ENCODE data around the gene PEAK1.
"Not testable (repeated sequence)": the region's sequence is repeated elsewhere in the genome, so short reads cannot be mapped to it uniquely, and the experiment has no call there.

Gene PEAK1

GRCh38 chr15:77420610-77421369, 886 bp upstream of the PEAK1 start, which contains the start of gene HMG20A:
TSS of gene HMG20A (plus strand) at chr15:77420888. CDS start at chr15:77458408, 37,520 bp downstream.
- DNase-seq (ENCODE audit: low read depth, low spot score), result no peak

GRCh38 chr15:77418966-77419835, 703 bp downstream of the PEAK1 start:
- no peak for DNase-seq (ENCODE audit: low read depth, low spot score)

- DNase-seq (ENCODE audit: low read depth, low spot score), result no peak
These were observed 1.4 kb downstream of the PEAK1 start for GRCh38 chr15:77418391-77418965.

GRCh38 chr15:77417602-77418001, 2.3 kb downstream of the PEAK1 start:
- no peak for DNase-seq (ENCODE audit: low read depth, low spot score)

- DNase-seq (ENCODE audit: low read depth, low spot score), result no peak
These were observed 3.0 kb downstream of the PEAK1 start for GRCh38 chr15:77416954-77417353.

GRCh38 chr15:77416148-77416455, 3.8 kb downstream of the PEAK1 start:
- no peak for DNase-seq (ENCODE audit: low read depth, low spot score)

- no peak for DNase-seq (ENCODE audit: low read depth, low spot score)
These were observed 4.3 kb downstream of the PEAK1 start for GRCh38 chr15:77415450-77416147.

GRCh38 chr15:77414789-77415442, 5.0 kb downstream of the PEAK1 start:
- DNase-seq (ENCODE audit: low read depth, low spot score), result no peak

GRCh38 chr15:77413699-77414349, 6.1 kb downstream of the PEAK1 start:
- no peak for DNase-seq (ENCODE audit: low read depth, low spot score)

GRCh38 chr15:77412972-77413698, 6.8 kb downstream of the PEAK1 start:
- no peak for DNase-seq (ENCODE audit: low read depth, low spot score)

- DNase-seq (ENCODE audit: low read depth, low spot score), result no peak
These were observed 8.3 kb downstream of the PEAK1 start for GRCh38 chr15:77411619-77411976.

- no peak for DNase-seq (ENCODE audit: low read depth, low spot score)
These were observed 8.9 kb downstream of the PEAK1 start for GRCh38 chr15:77410701-77411618.

- not testable (repeated sequence) for DNase-seq (ENCODE audit: low read depth, low spot score)
These were observed 9.8 kb downstream of the PEAK1 start for GRCh38 chr15:77410157-77410500.

GRCh38 chr15:77409259-77410156, 10.4 kb downstream of the PEAK1 start:
- DNase-seq (ENCODE audit: low read depth, low spot score), result no peak

- no peak for DNase-seq (ENCODE audit: low read depth, low spot score)
These were observed 13.1 kb downstream of the PEAK1 start for GRCh38 chr15:77406846-77407245.

- not testable (repeated sequence) for DNase-seq (ENCODE audit: low read depth, low spot score)
These were observed 13.6 kb downstream of the PEAK1 start for GRCh38 chr15:77406173-77406759.

GRCh38 chr15:77402740-77403379, 17.0 kb downstream of the PEAK1 start:
- DNase-seq (ENCODE audit: low read depth, low spot score), result no peak
